ENCODE measurements around the gene PRR5. TPM values are rescaled to one million over a fixed set of nuclear protein-coding genes. Genes with fewer than 3 reads are reported as not detected.

PRR5 gene
- total RNA-seq, 1 experiment from 2014 or later = 26.9 TPM

DNA sequence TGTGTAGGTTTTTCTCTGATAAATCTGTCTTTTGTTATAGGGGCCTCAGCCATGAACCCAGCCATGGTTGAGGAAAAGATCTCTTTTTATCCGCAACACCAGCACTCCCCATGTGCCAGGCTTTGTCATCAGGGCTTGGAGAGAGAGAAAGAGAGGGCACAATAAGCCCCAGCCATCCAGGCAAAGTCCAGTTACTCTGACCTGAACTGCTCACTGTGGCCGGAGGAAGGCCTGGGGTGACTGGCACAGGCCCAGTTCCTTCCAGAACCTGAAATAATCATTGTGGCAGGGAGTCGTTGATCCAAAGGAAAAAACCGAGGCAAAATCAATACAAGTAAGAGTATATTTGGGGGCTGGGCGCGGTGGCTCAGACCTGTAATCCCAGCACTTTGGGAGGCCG lies 46.5 kb downstream of the PRR5 start:
- DNase-seq (ENCODE audit: low read depth, low spot score) = no peak
- H3K36me3 ChIP-seq (ENCODE audit: control insufficient read depth in 1 of 2, insufficient read depth in 2 of 2, low read length in 2 of 2) = no peaks in the 10 kb centered on the region
- intact Hi-C loops (cut with micrococcal nuclease) = no loop called here
- no peaks in the 10 kb centered on the region for H3K27me3 ChIP-seq (ENCODE audit: insufficient read depth, low read length)
- no peak overlapping the region for H3K9ac ChIP-seq (ENCODE audit: low read length)
- RAD21 ChIA-PET (ENCODE audit: low non-redundant PET in 1 of 2, low total read pairs in 2 of 2, uncharacterized antibody in 2 of 2, unreplicated experiment in 2 of 2) = no interaction called here
- no peaks in the 10 kb centered on the region for H4K20me1 ChIP-seq (ENCODE audit: insufficient read depth)
- BruUV-seq (replicated peaks) = no TSS peak
- H3K4me2 ChIP-seq (ENCODE audit: low read length) = no peak overlapping the region
- TF ChIP-seq, protein P1, sequence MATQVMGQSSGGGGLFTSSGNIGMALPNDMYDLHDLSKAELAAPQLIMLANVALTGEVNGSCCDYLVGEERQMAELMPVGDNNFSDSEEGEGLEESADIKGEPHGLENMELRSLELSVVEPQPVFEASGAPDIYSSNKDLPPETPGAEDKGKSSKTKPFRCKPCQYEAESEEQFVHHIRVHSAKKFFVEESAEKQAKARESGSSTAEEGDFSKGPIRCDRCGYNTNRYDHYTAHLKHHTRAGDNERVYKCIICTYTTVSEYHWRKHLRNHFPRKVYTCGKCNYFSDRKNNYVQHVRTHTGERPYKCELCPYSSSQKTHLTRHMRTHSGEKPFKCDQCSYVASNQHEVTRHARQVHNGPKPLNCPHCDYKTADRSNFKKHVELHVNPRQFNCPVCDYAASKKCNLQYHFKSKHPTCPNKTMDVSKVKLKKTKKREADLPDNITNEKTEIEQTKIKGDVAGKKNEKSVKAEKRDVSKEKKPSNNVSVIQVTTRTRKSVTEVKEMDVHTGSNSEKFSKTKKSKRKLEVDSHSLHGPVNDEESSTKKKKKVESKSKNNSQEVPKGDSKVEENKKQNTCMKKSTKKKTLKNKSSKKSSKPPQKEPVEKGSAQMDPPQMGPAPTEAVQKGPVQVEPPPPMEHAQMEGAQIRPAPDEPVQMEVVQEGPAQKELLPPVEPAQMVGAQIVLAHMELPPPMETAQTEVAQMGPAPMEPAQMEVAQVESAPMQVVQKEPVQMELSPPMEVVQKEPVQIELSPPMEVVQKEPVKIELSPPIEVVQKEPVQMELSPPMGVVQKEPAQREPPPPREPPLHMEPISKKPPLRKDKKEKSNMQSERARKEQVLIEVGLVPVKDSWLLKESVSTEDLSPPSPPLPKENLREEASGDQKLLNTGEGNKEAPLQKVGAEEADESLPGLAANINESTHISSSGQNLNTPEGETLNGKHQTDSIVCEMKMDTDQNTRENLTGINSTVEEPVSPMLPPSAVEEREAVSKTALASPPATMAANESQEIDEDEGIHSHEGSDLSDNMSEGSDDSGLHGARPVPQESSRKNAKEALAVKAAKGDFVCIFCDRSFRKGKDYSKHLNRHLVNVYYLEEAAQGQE (IDR thresholded peaks at IDR 0.05; ENCODE audit: low read depth) = no peak
- TF ChIP-seq MAX (IDR thresholded peaks at IDR 0.05) (no peak), FOSL1 (IDR thresholded peaks at IDR 0.05; ENCODE audit: low read depth) (no peak), SP1 (IDR thresholded peaks at IDR 0.05; ENCODE audit: low read depth) (no peak), ZBTB33 (IDR thresholded peaks at IDR 0.05; ENCODE audit: extremely low read depth, insufficient replicate concordance, low read length) (no peak), TCF7L2 (IDR thresholded peaks at IDR 0.05; ENCODE audit: borderline replicate concordance, extremely low read depth, insufficient read depth, insufficient read length) (no peak), CEBPB (IDR thresholded peaks at IDR 0.05; ENCODE audit: low read depth) (no peak), SRF (IDR thresholded peaks at IDR 0.05; ENCODE audit: low read depth) (no peak), ZFX (IDR thresholded peaks at IDR 0.05) (no peak), YY1 (IDR thresholded peaks at IDR 0.05; ENCODE audit: extremely low read depth, insufficient replicate concordance, low read depth, low read length) (no peak), SIN3A (IDR thresholded peaks at IDR 0.05; ENCODE audit: low read depth) (no peak)
- TF ChIP-seq, protein P2, sequence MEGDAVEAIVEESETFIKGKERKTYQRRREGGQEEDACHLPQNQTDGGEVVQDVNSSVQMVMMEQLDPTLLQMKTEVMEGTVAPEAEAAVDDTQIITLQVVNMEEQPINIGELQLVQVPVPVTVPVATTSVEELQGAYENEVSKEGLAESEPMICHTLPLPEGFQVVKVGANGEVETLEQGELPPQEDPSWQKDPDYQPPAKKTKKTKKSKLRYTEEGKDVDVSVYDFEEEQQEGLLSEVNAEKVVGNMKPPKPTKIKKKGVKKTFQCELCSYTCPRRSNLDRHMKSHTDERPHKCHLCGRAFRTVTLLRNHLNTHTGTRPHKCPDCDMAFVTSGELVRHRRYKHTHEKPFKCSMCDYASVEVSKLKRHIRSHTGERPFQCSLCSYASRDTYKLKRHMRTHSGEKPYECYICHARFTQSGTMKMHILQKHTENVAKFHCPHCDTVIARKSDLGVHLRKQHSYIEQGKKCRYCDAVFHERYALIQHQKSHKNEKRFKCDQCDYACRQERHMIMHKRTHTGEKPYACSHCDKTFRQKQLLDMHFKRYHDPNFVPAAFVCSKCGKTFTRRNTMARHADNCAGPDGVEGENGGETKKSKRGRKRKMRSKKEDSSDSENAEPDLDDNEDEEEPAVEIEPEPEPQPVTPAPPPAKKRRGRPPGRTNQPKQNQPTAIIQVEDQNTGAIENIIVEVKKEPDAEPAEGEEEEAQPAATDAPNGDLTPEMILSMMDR (IDR thresholded peaks at IDR 0.05 in 2 of 3, conservative IDR thresholded peaks at IDR 0.05 in 1 of 3; ENCODE audit: borderline replicate concordance in 1 of 3, insufficient read depth in 1 of 3, low read depth in 2 of 3, low read length in 2 of 3) = no peak
- no peak overlapping the region for H2AFZ ChIP-seq (ENCODE audit: low read depth, low read length, poor library complexity, severe bottlenecking)
- peaks cover 18 to 45% of the 10 kb centered on the region in 2 experiments for H3K4me1 ChIP-seq (ENCODE audit: control insufficient read depth in 1 of 2, insufficient read depth in 2 of 2, low read length in 2 of 2)
- H3K27ac ChIP-seq (ENCODE audit: low read depth, low read length) = no peak overlapping the region
- ATAC-seq = no peak
- peaks cover 10% of the 10 kb centered on the region for H3K79me2 ChIP-seq (ENCODE audit: insufficient read depth, low read length)
- H3K4me3 ChIP-seq (replicated peaks in 1 of 2; ENCODE audit: low read depth in 1 of 2, low read length in 2 of 2) = no peak overlapping the region
- CTCF ChIA-PET = no interaction called here
- H3K9me3 ChIP-seq (ENCODE audit: control insufficient read depth in 1 of 2, insufficient read depth in 1 of 2, low read depth in 1 of 2, low read length in 2 of 2) = no peaks in the 10 kb centered on the region
- POLR2A ChIA-PET = interaction anchor here (0.7 kb wide), 1 partner anchor 488 kb away, joined by 3 read pairs; no protein-coding TSS in a partner anchor
- no peaks in the 10 kb centered on the region for H3K9me2 ChIP-seq (ENCODE audit: insufficient read depth)
